Hepatocyte (in vitro differentiated cells): Measurements from ENCODE around the gene CFAP99. TPM values are rescaled to one million over a fixed set of nuclear protein-coding genes. Genes with fewer than 3 reads are reported as not detected.

Experiments used
- DNase-seq: peaks from one replicate; pipeline ENCODE4 v3.0.0-alpha.2; 2016; ENCODE audit warnings: low spot score
- H2AFZ ChIP-seq: fragments of 200-600 bp; sonication (generic); 2 replicates; pipeline ENCODE4 v1.6.0; 2016; ENCODE audit warnings: antibody characterized with exemption, mild to moderate bottlenecking
- H3K27ac ChIP-seq: fragments of 200-600 bp; sonication (generic); 2 replicates; pipeline ENCODE4 v1.5.1; 2016; ENCODE audit warnings: mild to moderate bottlenecking
- H3K27me3 ChIP-seq: fragments of 200-600 bp; sonication (generic); 2 replicates; pipeline ENCODE4 v1.6.1; 2016
- H3K36me3 ChIP-seq: fragments of 200-600 bp; sonication (generic); replicated peaks from 2 replicates; pipeline ENCODE4 v1.5.1; 2016; ENCODE audit warnings: low read depth; ENCODE audit not compliant: insufficient read depth
- H3K4me1 ChIP-seq: fragments of 200-600 bp; sonication (generic); 2 replicates; pipeline ENCODE4 v1.5.1; 2016; ENCODE audit warnings: mild to moderate bottlenecking, moderate library complexity; ENCODE audit not compliant: insufficient read depth
- H3K4me2 ChIP-seq: fragments of 200-600 bp; sonication (generic); 2 replicates; pipeline ENCODE4 v1.6.0; 2016
- H3K4me3 ChIP-seq: fragments of 200-600 bp; sonication (generic); 2 replicates; pipeline ENCODE4 v1.5.1; 2016; ENCODE audit warnings: mild to moderate bottlenecking
- H3K79me2 ChIP-seq: fragments of 200-600 bp; sonication (generic); 2 replicates; pipeline ENCODE4 v1.6.0; 2017; ENCODE audit warnings: mild to moderate bottlenecking
- H3K9me2 ChIP-seq: fragments of 200-600 bp; sonication (generic); replicated peaks from 2 replicates; pipeline ENCODE4 v1.6.0; 2017; ENCODE audit warnings: mild to moderate bottlenecking; ENCODE audit not compliant: insufficient read depth
- H3K9me3 ChIP-seq: fragments of 200-600 bp; sonication (generic); 2 replicates; pipeline ENCODE4 v1.5.1; 2016; ENCODE audit warnings: low read depth, mild to moderate bottlenecking
- H4K20me1 ChIP-seq: fragments of 200-600 bp; sonication (generic); 2 replicates; pipeline ENCODE4 v1.6.0; 2016; ENCODE audit warnings: mild to moderate bottlenecking; ENCODE audit not compliant: insufficient read depth, poor library complexity, severe bottlenecking
- CTCF ChIP-seq: fragments of 200-600 bp; sonication (generic); IDR thresholded peaks from 2 replicates; pipeline ENCODE4 v1.5.1; 2016; ENCODE audit warnings: antibody characterized with exemption, mild to moderate bottlenecking; ENCODE audit not compliant: poor library complexity
- EZH2 ChIP-seq: fragments of 200-600 bp; sonication (generic); IDR thresholded peaks from 2 replicates; pipeline ENCODE4 v1.6.1; 2016; ENCODE audit warnings: antibody characterized with exemption, mild to moderate bottlenecking, borderline replicate concordance
- EZH2phosphoT487 ChIP-seq: fragments of 200-600 bp; sonication (generic); IDR thresholded peaks from one replicate; pipeline ENCODE4 v1.6.1; 2018; ENCODE audit warnings: antibody characterized with exemption, mild to moderate bottlenecking, low read depth, moderate library complexity; ENCODE audit not compliant: unreplicated experiment, severe bottlenecking
- WGBS: methylation state at CpG from one replicate; pipeline ENCODE4 v1.1.6; 2016; ENCODE audit warnings: low lambda C conversion rate; ENCODE audit errors: missing lambda C conversion rate; 5-methylcytosine and 5-hydroxymethylcytosine counted together
- polyA plus RNA-seq: library from polyadenylated mRNA; unstranded; fragments of >200 nt; fragmentation: Nextera tagmentation; extraction: Ambion mirVana; gene quantifications from 2 replicates; pipeline ENCODE4 v1.2.1, GENCODE V29; 2016
- total RNA-seq: library from RNA; depleted of rRNA; stranded (reverse); fragments of >200 nt; gene quantifications from 2 replicates; pipeline ENCODE4 v1.2.3, GENCODE V29; 2014

CFAP99 gene
- total and polyA plus RNA-seq, 2 experiments from 2014 or later = not detected

GRCh38 chr4:2389691-2390090 is 29.1 kb upstream of the CFAP99 start:
- H3K27ac ChIP-seq = no peak overlapping the region
- no peak overlapping the region for H3K4me3 ChIP-seq
- H3K9me3 ChIP-seq = no peaks in the 10 kb centered on the region
- no peak overlapping the region for H2AFZ ChIP-seq
- H3K4me2 ChIP-seq = no peak overlapping the region
- H3K36me3 ChIP-seq = no peaks in the 10 kb centered on the region
- H3K9me2 ChIP-seq = no peaks in the 10 kb centered on the region
- H3K27me3 ChIP-seq = no peaks in the 10 kb centered on the region
- H3K4me1 ChIP-seq = peaks cover 10% of the 10 kb centered on the region
- H3K79me2 ChIP-seq = no peaks in the 10 kb centered on the region
- no peak for DNase-seq
- TF ChIP-seq EZH2phosphoT487 = no peak
- TF ChIP-seq EZH2 = no peak
- no peak for TF ChIP-seq CTCF
- 82% methylated on average over 9 of the region's 9 CpGs for WGBS
- no peaks in the 10 kb centered on the region for H4K20me1 ChIP-seq

- no peaks in the 10 kb centered on the region for H4K20me1 ChIP-seq
- no peak for DNase-seq
- no peak overlapping the region for H2AFZ ChIP-seq
- H3K36me3 ChIP-seq = no peaks in the 10 kb centered on the region
- no peak overlapping the region for H3K27ac ChIP-seq
- H3K4me3 ChIP-seq = no peak overlapping the region
- TF ChIP-seq CTCF (no peak), EZH2phosphoT487 (no peak), EZH2 (no peak)
- H3K9me3 ChIP-seq = no peaks in the 10 kb centered on the region
- 65% methylated on average over 9 of the region's 9 CpGs for WGBS
- no peaks in the 10 kb centered on the region for H3K27me3 ChIP-seq
- no peaks in the 10 kb centered on the region for H3K9me2 ChIP-seq
- no peaks in the 10 kb centered on the region for H3K79me2 ChIP-seq
- no peak overlapping the region for H3K4me2 ChIP-seq
- H3K4me1 ChIP-seq = peaks cover 10% of the 10 kb centered on the region
Observed at GRCh38 chr4:2390146-2390545, 28.6 kb upstream of the CFAP99 start.

GRCh38 chr4:2390784-2391421 is 27.9 kb upstream of the CFAP99 start:
- Histone ChIP-seq H3K4me2 (peak overlapping the region; percentile 57), H3K4me1 (peaks cover 10% of the 10 kb centered on the region), H3K9me2 (no peaks in the 10 kb centered on the region), H4K20me1 (no peaks in the 10 kb centered on the region), H3K36me3 (no peaks in the 10 kb centered on the region), H3K27me3 (no peaks in the 10 kb centered on the region), H2AFZ (no peak overlapping the region), H3K79me2 (no peaks in the 10 kb centered on the region), H3K4me3 (no peak overlapping the region), H3K9me3 (no peaks in the 10 kb centered on the region), H3K27ac (no peak overlapping the region)
- 50% methylated on average over 20 of the region's 20 CpGs for WGBS
- TF ChIP-seq EZH2phosphoT487 (no peak), CTCF (no peak), EZH2 (no peak)
- no peak for DNase-seq
